ENCODE results near the gene FEZ2.

Gene FEZ2

DNA sequence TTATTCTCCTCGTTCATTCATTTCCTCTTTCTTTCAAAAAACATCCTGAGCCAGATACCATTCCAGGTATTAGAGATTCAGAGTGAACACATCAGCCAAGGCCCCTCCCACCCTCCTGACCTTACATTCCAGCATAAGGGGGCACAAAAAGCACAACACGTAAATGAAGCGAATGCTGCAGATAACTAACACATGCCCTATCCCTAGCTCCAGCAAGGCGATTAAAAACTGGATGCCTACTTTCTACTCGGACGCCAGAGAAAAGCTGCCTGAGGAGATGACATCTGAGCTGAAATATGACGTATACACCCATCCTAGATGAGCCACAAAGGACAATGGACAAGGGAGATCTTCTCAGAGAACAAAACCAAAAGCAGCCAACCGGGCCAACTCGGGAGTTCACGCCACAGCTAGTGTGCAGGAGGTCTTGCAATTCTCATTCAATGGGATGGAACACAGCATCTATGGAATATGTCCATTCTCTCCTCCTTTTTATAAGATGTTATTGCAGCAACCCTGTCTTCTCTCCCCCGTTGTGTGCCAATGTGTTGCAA is 33.5 kb downstream of the FEZ2 start:
- TF ChIP-seq CTCF (conservative IDR thresholded peaks at IDR 0.05; ENCODE audit: low read depth, low read length), result no peak

DNA sequence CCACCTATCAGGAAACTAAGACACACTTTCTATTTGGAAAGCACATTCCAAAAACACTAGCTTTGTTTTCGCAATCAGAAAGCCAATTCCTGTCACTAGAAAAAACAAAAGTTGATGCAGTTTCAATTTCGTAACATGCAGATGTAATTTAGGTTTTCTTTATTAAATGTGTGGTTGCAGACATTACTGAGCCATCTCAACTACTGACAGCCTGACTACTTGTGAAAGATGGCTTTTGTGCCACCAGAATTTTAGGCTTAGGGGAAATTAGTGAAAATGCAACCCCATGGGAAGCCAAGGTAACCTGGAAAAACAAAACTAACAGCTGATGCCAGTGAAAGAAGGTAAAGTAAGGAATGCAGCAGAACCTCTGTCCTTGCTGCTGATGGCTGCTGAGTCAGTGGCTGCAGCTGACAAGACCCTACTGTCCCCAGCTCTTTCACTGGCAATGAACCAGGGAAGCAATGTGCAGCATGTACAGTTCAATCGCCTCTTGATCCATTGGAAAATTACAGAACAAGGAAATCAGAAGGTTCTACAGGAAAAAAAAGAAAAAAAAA is 34.9 kb downstream of the FEZ2 start:
- H3K4me3 ChIP-seq (ENCODE audit: low read length), result no peak overlapping the region
- no peak for DNase-seq (ENCODE audit: low read depth)
- no peak for TF ChIP-seq CTCF (conservative IDR thresholded peaks at IDR 0.05; ENCODE audit: low read depth, low read length)

More for the DNA sequence above, 33.5 kb downstream of the FEZ2 start:
- DNase-seq (ENCODE audit: low read depth), result no peak
- H3K4me3 ChIP-seq (ENCODE audit: low read length), result no peak overlapping the region

DNA sequence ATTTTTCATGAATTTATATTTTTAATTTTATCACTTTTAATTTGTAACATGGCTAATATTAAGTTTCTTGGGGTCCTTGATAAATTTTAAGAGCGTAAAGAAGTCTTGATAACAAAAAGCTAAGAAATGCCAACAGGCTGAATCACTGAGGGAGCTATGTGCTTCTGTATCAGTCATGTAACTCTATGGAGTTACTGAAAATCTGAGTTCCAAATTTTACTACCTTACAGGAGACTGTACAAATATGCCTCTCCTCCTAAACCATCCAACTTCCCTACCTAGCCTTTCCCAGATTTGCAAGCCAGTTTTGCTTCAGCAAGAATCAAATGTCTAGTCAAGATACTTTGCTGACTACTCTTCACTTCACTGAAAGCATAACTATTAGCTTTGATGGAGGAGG is 35.7 kb downstream of the FEZ2 start:
- no peak for DNase-seq (ENCODE audit: low read depth)
- H3K4me3 ChIP-seq (ENCODE audit: low read length), result no peak overlapping the region
- no peak for TF ChIP-seq CTCF (conservative IDR thresholded peaks at IDR 0.05; ENCODE audit: low read depth, low read length)

GRCh38 chr2:36561237-36561944 is 36.6 kb downstream of the FEZ2 start:
- no peak for TF ChIP-seq CTCF (conservative IDR thresholded peaks at IDR 0.05; ENCODE audit: low read depth, low read length)
- H3K4me3 ChIP-seq (ENCODE audit: low read length), result no peak overlapping the region
- DNase-seq (ENCODE audit: low read depth), result peak; percentile 84

DNA sequence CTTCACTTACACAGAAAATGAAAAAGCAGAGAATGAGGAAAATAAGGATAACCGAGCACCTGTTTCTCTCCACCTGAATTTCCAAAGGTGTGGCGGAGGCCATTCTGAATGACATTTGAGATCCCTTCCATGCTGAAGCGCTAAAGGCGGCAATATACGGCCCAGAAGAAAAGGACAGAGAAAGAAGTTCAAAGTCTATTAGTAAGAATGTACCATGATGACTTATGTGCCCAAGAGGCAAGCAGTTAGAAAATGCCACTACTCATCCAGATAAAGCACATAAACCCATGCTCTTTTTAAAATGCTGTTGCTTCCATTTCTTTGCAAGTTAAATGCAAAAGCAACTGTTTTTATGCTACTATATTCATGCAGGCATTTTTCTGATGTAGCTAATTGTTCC is 37.2 kb downstream of the FEZ2 start:
- H3K4me3 ChIP-seq (ENCODE audit: low read length), result no peak overlapping the region
- DNase-seq (ENCODE audit: low read depth), result no peak
- no peak for TF ChIP-seq CTCF (conservative IDR thresholded peaks at IDR 0.05; ENCODE audit: low read depth, low read length)

- H3K4me3 ChIP-seq (ENCODE audit: low read length), result no peak overlapping the region
- TF ChIP-seq CTCF (conservative IDR thresholded peaks at IDR 0.05; ENCODE audit: low read depth, low read length), result no peak
Measured at GRCh38 chr2:36559221-36559942, 38.6 kb downstream of the FEZ2 start.

More at GRCh38 chr2:36559221-36559942, 38.6 kb downstream of the FEZ2 start:
- no peak for DNase-seq (ENCODE audit: low read depth)
